Measurements from ENCODE around the gene SPOCK1.

The SPOCK1 gene

GRCh38 chr5:137069358-137069757 lies 429.8 kb downstream of the SPOCK1 start:
- DNase-seq (ENCODE audit: low spot score) = no peak

GRCh38 chr5:137061382-137061781 lies 437.7 kb downstream of the SPOCK1 start:
- DNase-seq (ENCODE audit: low spot score) = no peak

GRCh38 chr5:137058089-137058488 lies 441.0 kb downstream of the SPOCK1 start:
- DNase-seq (ENCODE audit: low spot score) = no peak

GRCh38 chr5:137056676-137057075 lies 442.4 kb downstream of the SPOCK1 start:
- DNase-seq (ENCODE audit: low spot score) = no peak

- DNase-seq (ENCODE audit: low spot score) = no peak
Measured at GRCh38 chr5:137055271-137055872, 443.8 kb downstream of the SPOCK1 start.

GRCh38 chr5:137054792-137055191 lies 444.3 kb downstream of the SPOCK1 start:
- DNase-seq (ENCODE audit: low spot score) = no peak

- DNase-seq (ENCODE audit: low spot score) = no peak
Measured at GRCh38 chr5:137054335-137054734, 444.8 kb downstream of the SPOCK1 start.

GRCh38 chr5:137051161-137051560 lies 448.0 kb downstream of the SPOCK1 start:
- DNase-seq (ENCODE audit: low spot score) = no peak

GRCh38 chr5:137040641-137041340 lies 458.3 kb downstream of the SPOCK1 start:
- DNase-seq (ENCODE audit: low spot score) = no peak

- no peak for DNase-seq (ENCODE audit: low spot score)
Measured at GRCh38 chr5:137040024-137040423, 459.1 kb downstream of the SPOCK1 start.

GRCh38 chr5:137037848-137038247 lies 461.3 kb downstream of the SPOCK1 start:
- DNase-seq (ENCODE audit: low spot score) = no peak

- DNase-seq (ENCODE audit: low spot score) = no peak
Measured at GRCh38 chr5:137036640-137037039, 462.5 kb downstream of the SPOCK1 start.

- DNase-seq (ENCODE audit: low spot score) = no peak
Measured at GRCh38 chr5:137035480-137035878, 463.6 kb downstream of the SPOCK1 start.

GRCh38 chr5:137034764-137035479 lies 464.2 kb downstream of the SPOCK1 start:
- no peak for DNase-seq (ENCODE audit: low spot score)

- DNase-seq (ENCODE audit: low spot score) = no peak
Measured at GRCh38 chr5:137034213-137034612, 464.9 kb downstream of the SPOCK1 start.

- DNase-seq (ENCODE audit: low spot score) = no peak
Measured at GRCh38 chr5:137032929-137033328, 466.2 kb downstream of the SPOCK1 start.

GRCh38 chr5:137027758-137028157 lies 471.4 kb downstream of the SPOCK1 start:
- no peak for DNase-seq (ENCODE audit: low spot score)

GRCh38 chr5:137026296-137026695 lies 472.8 kb downstream of the SPOCK1 start:
- no peak for DNase-seq (ENCODE audit: low spot score)

- no peak for DNase-seq (ENCODE audit: low spot score)
Measured at GRCh38 chr5:137024044-137024443, 475.1 kb downstream of the SPOCK1 start.

- DNase-seq (ENCODE audit: low spot score) = no peak
Measured at GRCh38 chr5:137023371-137023770, 475.8 kb downstream of the SPOCK1 start.

GRCh38 chr5:137022725-137023124 lies 476.4 kb downstream of the SPOCK1 start:
- DNase-seq (ENCODE audit: low spot score) = no peak

- DNase-seq (ENCODE audit: low spot score) = no peak
Measured at GRCh38 chr5:137022043-137022442, 477.1 kb downstream of the SPOCK1 start.

- no peak for DNase-seq (ENCODE audit: low spot score)
Measured at GRCh38 chr5:137019229-137019628, 479.9 kb downstream of the SPOCK1 start.

Measured in left forelimb (tissue), 1 donor.